AG09309 (cell line): ENCODE data around the gene LHX2.

Source experiments
- DNase-seq: peaks from one replicate; pipeline ENCODE4 v3.0.0-alpha.2; 2010; ENCODE audit warnings: low read depth
- H3K4me3 ChIP-seq: 2 replicates; pipeline ENCODE4 v1.5.1; 2011; ENCODE audit warnings: mild to moderate bottlenecking, low read depth, low read length, moderate library complexity; ENCODE audit not compliant: control insufficient read depth
- TF ChIP-seq, protein P1 (sequence below): IDR thresholded peaks from 2 replicates; pipeline ENCODE4 v1.5.1; 2011; ENCODE audit warnings: mild to moderate bottlenecking, low read depth, low read length, inconsistent platforms; ENCODE audit not compliant: insufficient read depth, control insufficient read depth; ENCODE audit errors: missing control alignments

LHX2 gene

DNA sequence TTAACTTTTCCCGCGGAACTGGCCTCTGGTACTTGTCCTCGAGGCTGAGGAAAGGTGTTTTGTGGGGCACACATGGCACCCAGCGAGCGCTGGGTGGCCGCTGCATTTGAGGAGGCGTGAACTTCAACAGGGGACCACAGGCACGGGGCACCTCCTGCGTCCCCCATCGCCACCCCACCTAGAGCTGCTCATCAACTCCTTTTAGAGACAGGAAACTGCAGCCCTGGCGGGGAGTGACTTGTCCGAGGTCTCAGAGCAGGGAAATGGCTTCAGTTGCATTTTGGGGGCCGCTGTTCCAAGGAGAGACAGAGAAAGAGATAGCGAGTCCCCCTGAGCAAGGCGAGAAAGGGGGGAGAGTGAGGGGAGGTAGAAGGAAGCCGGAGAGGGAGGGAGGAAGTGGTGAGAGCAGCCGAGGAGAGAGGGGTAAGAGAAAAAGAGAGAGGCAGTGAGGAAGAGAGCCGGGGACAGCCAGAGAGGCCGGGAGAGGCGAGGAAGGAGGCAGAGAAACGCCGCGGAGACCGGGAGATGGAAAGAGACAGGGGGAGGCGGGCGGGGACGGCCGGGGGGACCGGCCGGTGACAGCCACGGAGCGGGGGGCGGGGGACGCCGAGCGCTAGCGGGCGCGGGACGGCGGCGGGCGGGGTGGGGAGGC, 12.5 kb upstream of the LHX2 start:
- H3K4me3 ChIP-seq, result peak overlapping the region; percentile 38
- DNase-seq, result no peak

DNA sequence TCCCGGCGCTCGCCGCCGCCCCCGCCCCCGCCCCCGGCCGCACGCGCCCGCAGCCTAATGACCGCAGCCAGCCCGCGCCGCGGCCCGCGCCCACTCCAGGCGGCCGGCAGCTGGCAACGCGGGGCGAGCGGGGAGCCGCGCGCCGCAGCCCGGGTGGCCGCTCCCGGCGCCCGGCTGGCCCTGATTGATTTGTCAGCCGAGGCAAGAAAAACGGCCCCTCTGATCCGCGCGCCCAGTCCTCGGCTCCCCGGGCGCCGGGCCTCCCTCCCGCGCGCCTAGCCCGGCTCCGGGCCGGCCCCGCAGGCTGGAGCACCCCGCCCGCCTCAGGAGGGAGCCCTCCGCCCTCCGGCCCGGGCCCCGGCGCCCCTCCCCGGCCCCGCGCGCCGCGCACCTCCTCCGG, 11.9 kb upstream of the LHX2 start:
- H3K4me3 ChIP-seq, result no peak overlapping the region
- DNase-seq, result no peak
- TF ChIP-seq, protein P1, sequence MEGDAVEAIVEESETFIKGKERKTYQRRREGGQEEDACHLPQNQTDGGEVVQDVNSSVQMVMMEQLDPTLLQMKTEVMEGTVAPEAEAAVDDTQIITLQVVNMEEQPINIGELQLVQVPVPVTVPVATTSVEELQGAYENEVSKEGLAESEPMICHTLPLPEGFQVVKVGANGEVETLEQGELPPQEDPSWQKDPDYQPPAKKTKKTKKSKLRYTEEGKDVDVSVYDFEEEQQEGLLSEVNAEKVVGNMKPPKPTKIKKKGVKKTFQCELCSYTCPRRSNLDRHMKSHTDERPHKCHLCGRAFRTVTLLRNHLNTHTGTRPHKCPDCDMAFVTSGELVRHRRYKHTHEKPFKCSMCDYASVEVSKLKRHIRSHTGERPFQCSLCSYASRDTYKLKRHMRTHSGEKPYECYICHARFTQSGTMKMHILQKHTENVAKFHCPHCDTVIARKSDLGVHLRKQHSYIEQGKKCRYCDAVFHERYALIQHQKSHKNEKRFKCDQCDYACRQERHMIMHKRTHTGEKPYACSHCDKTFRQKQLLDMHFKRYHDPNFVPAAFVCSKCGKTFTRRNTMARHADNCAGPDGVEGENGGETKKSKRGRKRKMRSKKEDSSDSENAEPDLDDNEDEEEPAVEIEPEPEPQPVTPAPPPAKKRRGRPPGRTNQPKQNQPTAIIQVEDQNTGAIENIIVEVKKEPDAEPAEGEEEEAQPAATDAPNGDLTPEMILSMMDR, result no peak

More for the DNA sequence above, 12.5 kb upstream of the LHX2 start:
- TF ChIP-seq, protein P1, result no peak

DNA sequence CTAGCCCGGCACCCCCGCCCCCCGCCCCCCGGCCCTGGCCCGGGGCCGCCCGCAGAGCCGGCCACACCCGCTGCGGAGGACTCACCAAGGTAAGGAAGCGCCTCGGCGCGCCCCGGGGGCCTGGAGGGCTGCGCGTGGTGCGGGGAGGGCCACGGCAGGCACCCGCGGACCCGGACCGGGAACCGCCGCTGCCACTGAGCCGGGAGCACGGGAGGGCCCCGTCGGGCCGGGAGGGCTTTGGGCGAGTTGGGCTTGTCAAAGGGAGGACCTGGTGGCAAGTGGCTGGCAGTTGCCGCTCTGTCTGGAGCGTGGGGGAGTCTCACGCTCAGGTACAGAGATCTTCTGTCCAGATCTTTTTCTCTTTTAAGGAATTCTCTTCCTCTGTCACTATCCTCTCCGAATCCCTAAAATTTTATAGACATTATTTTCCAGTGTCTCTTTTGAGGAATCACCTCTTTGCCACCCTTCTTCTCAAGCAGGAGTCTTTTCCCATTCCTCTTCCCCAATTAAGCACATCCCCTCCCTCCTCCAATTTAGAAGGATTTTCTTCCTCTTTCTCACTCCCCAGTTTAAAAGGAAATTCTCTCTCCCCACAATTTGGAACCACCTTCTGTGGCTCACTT, 11.3 kb upstream of the LHX2 start:
- no peak overlapping the region for H3K4me3 ChIP-seq
- TF ChIP-seq, protein P1, result no peak
- DNase-seq, result no peak

DNA sequence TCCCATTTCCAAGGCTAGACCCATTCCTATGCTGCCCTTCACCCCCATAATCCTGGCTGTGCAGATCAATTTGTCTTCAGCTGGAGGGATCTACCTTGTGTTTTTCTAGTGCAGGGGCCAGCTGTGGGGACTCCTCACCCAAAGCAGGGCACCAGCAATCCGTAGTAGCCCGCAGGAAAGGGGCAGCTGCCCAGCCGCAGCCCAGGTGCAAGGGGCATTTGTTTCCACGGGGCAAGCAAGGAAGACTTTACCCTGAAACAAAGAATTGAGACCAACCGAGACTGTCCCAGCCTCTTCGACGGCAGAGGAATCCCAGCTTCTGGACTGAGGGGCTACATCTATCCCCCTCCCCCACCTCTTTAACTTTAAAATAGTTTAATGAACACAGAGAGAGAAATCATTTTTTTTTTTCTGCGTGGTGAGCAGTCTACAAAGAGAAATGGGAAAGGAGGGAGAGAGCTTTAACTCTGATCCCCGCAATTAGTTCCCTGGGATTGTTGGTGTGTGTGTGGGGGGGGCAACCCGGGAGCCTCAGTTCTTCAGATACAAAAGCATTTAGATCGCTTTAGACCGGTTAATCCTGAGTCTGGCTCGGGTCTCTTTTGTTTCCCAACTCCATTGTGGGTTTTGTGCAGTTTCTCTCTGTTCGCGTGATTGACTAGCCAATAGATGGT, 10.6 kb upstream of the LHX2 start:
- DNase-seq, result no peak
- no peak overlapping the region for H3K4me3 ChIP-seq
- TF ChIP-seq, protein P1, result no peak

- TF ChIP-seq, protein P1, result no peak
- H3K4me3 ChIP-seq, result no peak overlapping the region
- no peak for DNase-seq
Observed at GRCh38 chr9:124001458-124001799, 10.1 kb upstream of the LHX2 start.

DNA sequence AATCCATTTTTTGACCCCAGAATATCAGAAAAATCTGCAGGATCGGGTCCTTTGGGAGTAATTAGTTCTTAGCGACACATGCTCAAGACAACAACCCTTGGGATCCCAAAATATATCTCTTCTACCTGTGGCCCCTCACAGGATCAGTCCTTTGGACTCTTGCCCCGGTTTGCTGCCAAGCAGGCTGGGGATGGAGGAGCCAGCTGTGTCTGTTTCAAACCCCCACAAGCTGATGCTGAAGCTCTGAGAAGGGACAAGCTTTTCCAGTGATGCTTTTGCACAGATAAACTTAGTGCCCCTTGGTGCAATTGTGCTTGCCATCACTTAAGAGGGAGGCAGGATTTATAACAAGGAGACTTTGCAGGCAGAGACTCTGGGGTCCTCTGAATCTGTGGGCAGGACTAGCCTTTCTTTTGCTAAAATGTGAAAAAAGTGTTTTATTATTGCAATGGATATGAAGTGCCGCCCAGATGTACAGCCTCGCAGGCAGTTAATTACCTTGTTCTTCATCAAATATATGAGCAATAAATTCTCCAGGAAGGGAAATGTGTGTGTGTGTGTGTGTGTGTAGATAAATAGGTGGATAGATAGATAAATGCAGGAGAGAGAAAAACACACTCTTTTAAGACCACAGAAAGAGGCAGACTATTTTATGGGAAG, 9.6 kb upstream of the LHX2 start:
- no peak for DNase-seq
- TF ChIP-seq, protein P1, result no peak
- no peak overlapping the region for H3K4me3 ChIP-seq
